Adipocyte (in vitro differentiated cells): Measurements from ENCODE around the gene CDK2.
"Not testable (repeated sequence)": the region's sequence is repeated elsewhere in the genome, so short reads cannot be mapped to it uniquely, and the experiment has no call there.

Experiments used
- DNase-seq: peaks from one replicate; pipeline ENCODE4 v3.0.0-alpha.2; 2015; ENCODE audit warnings: low read depth
- H3K27me3 ChIP-seq: replicated peaks from 2 replicates; pipeline ENCODE4 v1.7.0; 2013; ENCODE audit warnings: mild to moderate bottlenecking, low read length, moderate library complexity; ENCODE audit not compliant: control insufficient read depth, insufficient read depth
- H3K36me3 ChIP-seq: 2 replicates; pipeline ENCODE4 v1.7.0; 2013; ENCODE audit warnings: low read length, mild to moderate bottlenecking, moderate library complexity; ENCODE audit not compliant: control insufficient read depth, insufficient read depth, severe bottlenecking
- H3K4me1 ChIP-seq: 2 replicates; pipeline ENCODE4 v1.7.0; 2013; ENCODE audit warnings: mild to moderate bottlenecking, low read length, moderate library complexity; ENCODE audit not compliant: control insufficient read depth, insufficient read depth
- H3K4me3 ChIP-seq: 2 replicates; pipeline ENCODE4 v1.7.0; 2013; ENCODE audit warnings: mild to moderate bottlenecking, low read length, moderate library complexity
- H3K9ac ChIP-seq: 2 replicates; pipeline ENCODE4 v1.7.0; 2013; ENCODE audit warnings: mild to moderate bottlenecking, low read length, moderate library complexity
- H3K9me3 ChIP-seq: 2 replicates; pipeline ENCODE4 v1.7.0; 2013; ENCODE audit warnings: mild to moderate bottlenecking, low read length, moderate library complexity; ENCODE audit not compliant: control insufficient read depth

The CDK2 gene

GRCh38 chr12:55966408-55967281 lies at the start of gene CDK2:
Gene CDK2, plus strand, starts transcription at chr12:55966830. Its CDS starts 179 bp downstream, at chr12:55967009.
- Histone ChIP-seq H3K4me3 (peak within 1 kb of the TSS; percentile 94), H3K4me1 (peaks cover 14% of the 10 kb centered on the region), H3K9ac (peak within 1 kb of the TSS; percentile 84), H3K9me3 (no peaks in the 10 kb centered on the region), H3K36me3 (no peaks in the 10 kb centered on the region), H3K27me3 (no peaks in the 10 kb centered on the region)
- DNase-seq, result peak; percentile 96

- peaks cover 24% of the 10 kb centered on the region for H3K36me3 ChIP-seq
- not testable (repeated sequence) for H3K4me1 ChIP-seq, H3K9ac ChIP-seq, DNase-seq, H3K9me3 ChIP-seq, H3K4me3 ChIP-seq, H3K27me3 ChIP-seq
Measured at GRCh38 chr12:55919032-55919431, 47.6 kb upstream of the CDK2 start.

GRCh38 chr12:55922126-55922525 lies 44.5 kb upstream of the CDK2 start:
- Histone ChIP-seq H3K36me3 (peaks cover 14% of the 10 kb centered on the region), H3K9ac (no peak overlapping the region), H3K9me3 (no peaks in the 10 kb centered on the region), H3K27me3 (no peaks in the 10 kb centered on the region), H3K4me1 (peaks cover 23% of the 10 kb centered on the region), H3K4me3 (no peak overlapping the region)
- no peak for DNase-seq

- Histone ChIP-seq H3K4me1 (peaks cover 26% of the 10 kb centered on the region), H3K36me3 (peaks cover 14% of the 10 kb centered on the region)
- DNase-seq, H3K27me3 ChIP-seq, H3K9ac ChIP-seq, H3K9me3 ChIP-seq, H3K4me3 ChIP-seq: not testable (repeated sequence)
Measured at GRCh38 chr12:55923648-55924047, 43.0 kb upstream of the CDK2 start.

GRCh38 chr12:55925371-55925770 lies 41.3 kb upstream of the CDK2 start:
- no peak for DNase-seq
- no peaks in the 10 kb centered on the region for H3K9me3 ChIP-seq
- peaks cover 14% of the 10 kb centered on the region for H3K36me3 ChIP-seq
- peaks cover 40% of the 10 kb centered on the region for H3K4me1 ChIP-seq
- peak overlapping the region; percentile 96 for H3K9ac ChIP-seq
- peak overlapping the region; percentile 88 for H3K4me3 ChIP-seq
- H3K27me3 ChIP-seq, result no peaks in the 10 kb centered on the region

- no peak for DNase-seq
- no peaks in the 10 kb centered on the region for H3K9me3 ChIP-seq
- no peaks in the 10 kb centered on the region for H3K27me3 ChIP-seq
- H3K4me1 ChIP-seq, result peaks cover 44% of the 10 kb centered on the region
- peak overlapping the region; percentile 88 for H3K4me3 ChIP-seq
- H3K36me3 ChIP-seq, result peaks cover 14% of the 10 kb centered on the region
- peak overlapping the region; percentile 96 for H3K9ac ChIP-seq
Measured at GRCh38 chr12:55925870-55926737, 40.5 kb upstream of the CDK2 start.

GRCh38 chr12:55926738-55927587 lies 39.7 kb upstream of the CDK2 start:
- peak overlapping the region; percentile 96 for H3K9ac ChIP-seq
- peak overlapping the region; percentile 88 for H3K4me3 ChIP-seq
- peak; percentile 95 for DNase-seq
- H3K9me3 ChIP-seq, result no peaks in the 10 kb centered on the region
- peaks cover 47% of the 10 kb centered on the region for H3K4me1 ChIP-seq
- H3K27me3 ChIP-seq, result no peaks in the 10 kb centered on the region
- H3K36me3 ChIP-seq, result peaks cover 11% of the 10 kb centered on the region

- peaks cover 47% of the 10 kb centered on the region for H3K4me1 ChIP-seq
- peak within 1 kb of the TSS; percentile 96 for H3K9ac ChIP-seq
- H3K4me3 ChIP-seq, result peak within 1 kb of the TSS; percentile 88
- no peaks in the 10 kb centered on the region for H3K9me3 ChIP-seq
- peak; percentile 77 for DNase-seq
- peaks cover 3% of the 10 kb centered on the region for H3K36me3 ChIP-seq
- H3K27me3 ChIP-seq, result no peaks in the 10 kb centered on the region
Measured at GRCh38 chr12:55927588-55928502, 38.8 kb upstream of the CDK2 start, which contains the start of gene PYM1. Gene PYM1, minus strand, starts transcription at chr12:55927894. Its CDS starts 133 bp downstream, at chr12:55927761.

GRCh38 chr12:55929306-55929791 lies 37.3 kb upstream of the CDK2 start:
- Histone ChIP-seq H3K4me3 (no peak overlapping the region), H3K9ac (peak overlapping the region; percentile 72), H3K36me3 (no peaks in the 10 kb centered on the region), H3K9me3 (no peaks in the 10 kb centered on the region), H3K4me1 (peaks cover 60% of the 10 kb centered on the region), H3K27me3 (no peaks in the 10 kb centered on the region)
- no peak for DNase-seq
